ENCODE data around the gene C1orf174.

Gene C1orf174

DNA sequence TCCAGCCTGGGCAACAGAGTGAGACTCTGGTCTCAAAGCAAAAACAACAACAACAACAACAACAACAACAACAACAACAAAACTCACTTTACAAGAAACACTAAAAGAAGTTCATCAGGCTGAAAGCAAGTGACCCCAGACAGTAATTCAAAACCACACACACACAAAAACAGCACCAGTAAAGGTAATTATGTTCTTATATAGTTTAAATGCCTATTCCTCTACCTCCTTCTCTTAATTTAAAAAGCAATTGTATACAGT, 1.7 kb downstream of the C1orf174 start:
- DNase-seq (ENCODE audit: extremely low read depth in 1 of 2, low read depth in 1 of 2) = no peak

DNA sequence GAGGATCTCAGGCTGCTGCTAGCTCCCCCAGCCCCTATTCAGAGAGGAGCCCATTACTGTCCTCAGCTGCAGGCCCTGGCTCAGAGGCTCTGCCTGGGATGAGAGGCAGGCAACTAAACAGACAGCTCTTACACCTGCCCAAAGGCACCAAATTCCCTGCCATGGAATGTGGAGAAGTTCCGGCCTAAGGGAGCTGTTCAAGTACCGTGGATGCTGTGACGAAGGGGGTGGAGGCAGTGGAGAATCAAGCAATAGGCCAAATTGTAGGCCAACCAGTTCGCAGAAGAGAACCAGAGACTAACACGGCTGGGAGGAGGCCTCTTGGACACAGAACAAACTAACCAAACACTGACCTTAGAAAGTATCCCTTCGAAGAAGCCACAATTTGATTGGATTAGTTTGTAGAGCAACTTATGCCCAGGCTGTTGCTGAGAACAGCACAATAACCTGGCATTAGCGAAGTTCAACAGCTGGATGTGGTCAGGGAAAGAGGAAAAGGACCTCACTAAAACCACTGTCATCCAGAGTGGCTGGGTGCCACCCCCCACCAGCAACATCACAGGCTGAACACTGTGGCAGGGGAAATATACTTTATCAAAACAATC, 3.6 kb downstream of the C1orf174 start:
- DNase-seq (ENCODE audit: extremely low read depth in 1 of 2, low read depth in 1 of 2) = no peak

DNA sequence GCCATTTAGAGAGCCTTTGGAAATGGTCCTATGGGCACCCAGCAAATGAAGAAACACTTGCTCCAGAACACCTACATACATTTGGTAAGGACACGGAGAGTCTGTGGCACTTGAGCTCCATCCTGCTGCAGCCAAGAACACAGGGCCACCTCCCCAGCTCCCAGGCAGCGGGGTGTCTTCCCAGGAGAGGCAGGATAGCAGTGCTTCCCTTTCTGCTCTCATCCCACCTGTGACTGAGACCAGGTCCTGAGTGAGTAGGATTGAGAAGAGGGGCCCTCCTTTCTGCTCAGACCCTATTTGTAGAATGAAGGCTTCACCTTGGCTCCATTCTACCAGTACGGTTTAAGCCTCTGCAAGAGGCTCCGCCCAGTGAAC, 4.1 kb downstream of the C1orf174 start:
- no peak for DNase-seq (ENCODE audit: extremely low read depth in 1 of 2, low read depth in 1 of 2)

DNA sequence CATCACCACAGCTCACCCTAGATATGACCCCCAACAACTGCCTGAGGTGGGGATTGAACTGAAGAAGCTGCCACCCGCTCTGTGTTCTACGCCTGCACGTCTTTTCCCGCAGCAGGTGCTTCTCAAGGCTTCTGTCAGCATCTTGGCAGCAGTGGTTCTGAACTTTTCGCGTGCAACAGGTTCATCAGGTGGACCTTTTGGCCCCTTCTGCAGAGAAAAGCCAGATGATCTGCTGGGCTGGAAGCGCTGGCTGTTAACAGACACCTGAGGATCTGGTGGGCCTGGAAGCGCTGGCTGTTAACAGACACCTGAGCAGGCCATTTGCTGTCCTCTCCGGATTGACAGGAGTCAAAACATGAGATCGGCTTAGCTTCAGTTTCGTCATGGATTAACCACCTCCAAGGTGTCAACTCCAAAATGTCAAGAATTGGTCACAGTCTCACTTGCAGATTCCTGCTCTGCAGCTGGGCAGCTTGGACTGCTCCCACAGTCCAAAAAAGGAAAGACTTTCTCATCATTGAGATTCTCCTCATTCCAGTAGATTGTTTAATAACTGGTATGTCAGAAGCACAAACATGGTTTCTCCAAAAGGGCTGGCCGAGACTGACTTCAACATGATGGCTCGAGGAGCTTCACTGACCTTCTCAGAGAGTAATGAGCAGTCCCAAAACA, 4.7 kb downstream of the C1orf174 start:
- DNase-seq (ENCODE audit: extremely low read depth in 1 of 2, low read depth in 1 of 2) = no peak

DNA sequence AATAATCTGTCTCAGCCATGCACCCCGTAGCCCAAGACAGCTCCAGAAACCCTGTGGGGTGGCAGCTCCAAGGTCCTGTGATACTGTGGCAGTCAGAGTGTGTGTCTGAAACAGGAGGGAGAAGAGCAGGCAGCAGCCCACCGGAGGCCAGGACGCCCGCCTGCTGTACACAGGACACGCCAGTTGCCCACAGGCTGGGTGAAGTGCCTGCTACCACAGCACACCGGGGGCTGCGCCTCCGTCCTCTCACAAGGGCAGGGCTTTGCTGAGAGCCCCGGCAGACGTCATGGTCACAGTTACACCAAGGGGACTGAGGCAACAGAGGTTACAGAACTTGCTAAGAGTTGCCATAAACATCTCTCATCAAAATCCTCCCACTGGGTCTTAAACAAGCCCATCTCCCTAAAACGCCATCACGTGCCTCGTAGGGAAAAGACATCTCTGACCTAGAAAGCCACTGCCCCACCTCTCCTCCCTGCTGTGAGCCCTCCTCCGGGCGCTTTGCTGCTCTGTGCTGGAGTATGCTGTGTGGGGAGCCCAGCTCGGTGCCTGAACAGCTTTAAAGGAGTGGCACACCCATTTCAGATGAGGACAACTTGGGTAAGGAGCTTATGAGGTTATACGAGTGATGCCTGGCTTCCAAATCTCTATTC, 5.3 kb downstream of the C1orf174 start:
- no peak for DNase-seq (ENCODE audit: extremely low read depth in 1 of 2, low read depth in 1 of 2)

DNA sequence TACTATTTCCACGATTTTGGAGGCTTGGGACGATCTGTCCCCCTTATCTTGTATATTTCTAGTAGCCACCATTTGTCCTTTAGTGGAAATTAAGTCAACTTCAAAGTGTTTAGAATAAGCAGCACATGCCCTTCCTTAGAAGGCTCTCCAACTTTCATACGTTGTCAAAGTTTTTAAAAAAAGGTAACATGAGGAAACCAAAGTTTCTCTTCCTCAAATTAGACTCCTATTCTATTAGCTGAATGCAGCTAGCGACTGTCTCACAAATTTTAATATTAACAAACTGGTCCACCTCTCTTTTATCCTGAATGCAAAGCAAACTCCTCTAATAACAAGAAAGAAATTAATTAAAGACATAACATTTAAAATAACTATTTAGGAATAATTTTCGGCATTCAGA, 6.9 kb downstream of the C1orf174 start:
- no peak for DNase-seq (ENCODE audit: extremely low read depth in 1 of 2, low read depth in 1 of 2)

DNA sequence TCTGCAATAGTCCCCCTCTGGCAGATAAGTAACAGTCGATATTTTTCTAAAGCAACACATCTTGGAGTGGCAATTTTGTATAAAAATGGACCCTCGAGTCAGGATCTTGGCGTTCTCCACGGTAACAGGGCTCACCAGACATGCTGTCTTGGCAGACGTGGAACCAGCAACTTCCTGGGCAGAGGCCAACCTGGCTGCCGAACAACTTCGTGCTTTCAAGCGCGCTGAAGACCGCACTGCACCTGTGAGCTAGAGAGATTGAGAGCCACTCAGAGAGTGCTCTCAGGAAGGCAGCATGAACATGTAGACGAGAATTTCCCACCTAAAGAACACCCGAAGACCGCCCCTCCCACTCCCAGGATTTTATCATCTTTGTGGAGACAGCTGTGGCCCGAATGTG, 7.3 kb downstream of the C1orf174 start:
- DNase-seq (ENCODE audit: extremely low read depth in 1 of 2, low read depth in 1 of 2) = no peak

DNA sequence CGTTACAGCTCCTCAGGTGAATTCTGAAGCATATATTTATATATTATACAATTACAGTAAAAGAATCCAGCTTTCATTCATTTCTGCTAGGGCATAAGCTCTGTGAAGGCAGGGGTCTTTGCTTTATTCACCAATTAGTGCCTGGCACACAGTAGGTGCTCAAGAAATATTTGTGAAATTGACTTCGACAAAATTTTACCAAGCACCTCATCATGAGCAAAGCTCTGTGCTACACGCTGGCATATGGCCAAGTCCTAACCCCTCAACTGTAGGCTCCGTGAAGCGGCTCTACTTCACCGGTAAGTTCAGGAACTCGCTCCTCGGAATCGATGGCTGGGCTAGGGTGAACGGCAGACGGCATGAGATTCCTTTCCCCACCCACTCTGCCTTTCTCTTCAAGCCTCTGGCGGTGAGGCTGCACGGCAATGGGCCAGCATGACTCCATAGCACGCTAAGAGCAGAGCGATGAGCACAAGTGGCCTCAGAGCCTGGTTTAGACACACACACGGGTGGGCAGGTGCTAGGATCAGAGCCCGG, 8.7 kb downstream of the C1orf174 start:
- DNase-seq (ENCODE audit: extremely low read depth in 1 of 2, low read depth in 1 of 2) = no peak

DNA sequence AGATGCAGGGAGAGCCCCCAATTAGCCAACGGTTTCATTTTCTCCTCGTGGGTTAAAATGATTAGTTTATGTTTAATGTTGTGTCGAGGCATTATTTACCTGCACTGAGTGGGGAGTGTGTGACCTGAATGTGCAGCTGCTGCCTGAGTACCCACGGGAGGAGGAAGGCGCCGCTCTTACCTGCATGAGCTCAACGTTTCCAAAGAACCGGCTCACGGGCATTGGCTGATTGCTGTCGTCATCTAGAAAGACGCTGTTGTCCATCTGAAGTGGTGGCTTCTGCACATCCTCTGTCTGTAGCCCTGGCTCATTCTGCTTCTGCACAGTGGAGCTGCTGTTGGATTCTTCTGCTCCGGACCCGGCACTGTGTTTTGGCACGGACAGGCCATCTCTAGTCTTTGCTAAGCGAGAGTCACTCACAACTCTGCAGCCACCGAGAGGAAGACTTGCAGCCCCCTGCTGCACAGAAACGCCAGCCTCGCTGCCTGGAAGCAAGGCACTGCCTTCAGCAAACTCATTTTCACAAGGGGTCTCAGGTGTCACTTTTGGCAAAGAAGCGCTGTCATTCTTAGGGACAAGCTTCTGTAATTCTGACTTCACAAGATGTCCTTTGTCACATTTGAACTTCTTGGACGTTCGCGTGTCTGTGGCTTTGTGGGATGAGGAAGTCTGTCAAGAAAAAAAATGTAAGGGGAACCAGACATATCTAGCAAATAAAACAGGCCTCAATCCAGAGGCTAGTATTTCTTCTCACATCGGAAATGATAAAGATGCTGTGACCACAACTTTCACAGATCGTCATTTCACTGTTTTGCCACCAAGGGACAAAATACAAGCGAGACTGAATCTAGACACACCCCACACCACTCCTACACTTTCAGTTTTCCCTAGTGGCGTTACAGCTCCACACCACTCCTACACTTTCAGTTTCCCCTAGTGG, 9.4 kb downstream of the C1orf174 start:
- no peak for DNase-seq (ENCODE audit: extremely low read depth in 1 of 2, low read depth in 1 of 2)

DNA sequence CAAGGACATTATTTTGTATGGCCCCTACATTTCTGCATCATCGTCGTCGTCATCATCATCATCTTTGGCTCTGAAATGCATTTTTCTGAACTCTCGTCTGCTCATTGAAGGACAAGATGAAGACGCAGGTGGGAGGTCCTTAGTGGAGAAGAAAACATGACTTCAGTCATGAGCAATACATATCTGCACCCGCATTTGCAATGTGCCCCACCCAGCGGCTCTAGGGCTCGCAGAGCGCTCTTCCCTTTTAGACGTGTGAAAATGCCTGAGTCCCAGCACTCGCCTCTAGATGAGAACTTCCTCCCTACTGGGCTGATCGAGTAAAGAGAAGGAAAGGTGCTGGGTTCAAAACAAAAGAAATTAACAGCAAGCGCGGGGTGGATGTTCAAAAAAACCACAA, 10.1 kb downstream of the C1orf174 start:
- DNase-seq (ENCODE audit: extremely low read depth in 1 of 2, low read depth in 1 of 2) = no peak

DNA sequence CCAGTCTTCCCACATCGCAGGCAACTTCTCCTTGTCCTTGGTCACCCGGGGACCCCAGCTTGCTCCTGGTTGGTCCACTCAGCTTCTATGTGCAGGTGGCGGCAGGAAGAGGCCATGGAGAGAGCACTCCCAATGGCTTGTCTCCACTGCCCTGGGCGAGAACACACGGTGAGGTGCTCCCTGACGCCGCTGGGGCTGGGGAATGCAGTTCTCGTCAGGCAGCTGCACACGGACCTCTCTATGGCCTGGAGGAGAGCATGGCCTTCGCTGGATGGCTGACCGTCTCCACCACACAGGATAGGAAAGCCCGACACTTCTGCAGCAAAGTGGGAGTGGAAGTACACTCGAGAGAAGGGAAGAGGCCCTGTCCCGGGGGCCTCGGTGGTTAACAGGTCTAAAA, 11.8 kb downstream of the C1orf174 start:
- DNase-seq (ENCODE audit: extremely low read depth in 1 of 2, low read depth in 1 of 2) = no peak

DNA sequence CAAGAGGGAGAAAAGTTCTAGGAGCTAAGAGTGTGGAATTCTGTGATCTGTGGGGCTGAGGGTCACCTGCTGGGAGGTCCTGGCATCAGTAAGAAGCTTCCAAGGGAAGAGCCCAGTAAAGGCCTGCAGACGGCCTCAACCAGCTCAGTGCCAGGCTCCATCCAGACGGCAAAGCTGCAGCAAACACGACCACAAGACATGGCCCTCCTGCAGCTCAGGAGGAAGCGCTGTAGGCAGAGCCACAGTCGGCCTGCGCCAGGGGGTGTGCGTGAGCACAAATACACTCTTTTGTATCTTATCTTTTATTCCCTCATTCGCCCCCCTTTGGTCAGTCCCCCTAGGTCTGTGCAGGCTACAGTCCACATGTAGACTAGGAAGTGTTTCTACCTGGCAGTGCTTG, 13.4 kb downstream of the C1orf174 start:
- DNase-seq (ENCODE audit: extremely low read depth in 1 of 2, low read depth in 1 of 2) = no peak

DNA sequence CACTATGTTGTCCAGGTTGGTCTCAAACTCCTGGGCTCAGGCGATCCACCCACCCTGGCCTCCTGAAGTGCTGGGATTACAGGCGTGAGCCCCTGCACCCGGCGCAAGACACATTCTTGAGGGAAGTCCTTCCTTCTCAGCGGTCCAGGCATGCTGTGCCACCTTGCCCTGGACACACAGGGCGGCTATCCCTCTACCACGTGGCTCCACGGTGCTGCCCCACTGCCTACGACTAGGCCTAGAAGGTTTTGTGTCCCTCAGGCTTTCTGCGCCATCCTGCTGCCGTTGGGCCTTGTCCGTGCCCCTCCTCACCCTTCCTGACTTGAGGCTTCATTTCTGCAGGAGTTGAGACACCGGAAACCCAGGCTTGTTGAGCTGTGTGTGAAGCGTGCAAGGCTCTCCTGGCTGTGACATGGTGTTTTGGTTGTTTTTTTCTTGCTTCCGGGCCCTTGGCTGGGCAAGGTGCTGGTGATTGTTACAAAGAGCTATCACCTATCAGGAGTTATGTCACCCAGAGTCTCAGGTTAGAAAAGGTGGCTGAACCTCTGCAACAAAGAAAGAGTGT, 13.9 kb downstream of the C1orf174 start:
- no peak for DNase-seq (ENCODE audit: extremely low read depth in 1 of 2, low read depth in 1 of 2)

DNA sequence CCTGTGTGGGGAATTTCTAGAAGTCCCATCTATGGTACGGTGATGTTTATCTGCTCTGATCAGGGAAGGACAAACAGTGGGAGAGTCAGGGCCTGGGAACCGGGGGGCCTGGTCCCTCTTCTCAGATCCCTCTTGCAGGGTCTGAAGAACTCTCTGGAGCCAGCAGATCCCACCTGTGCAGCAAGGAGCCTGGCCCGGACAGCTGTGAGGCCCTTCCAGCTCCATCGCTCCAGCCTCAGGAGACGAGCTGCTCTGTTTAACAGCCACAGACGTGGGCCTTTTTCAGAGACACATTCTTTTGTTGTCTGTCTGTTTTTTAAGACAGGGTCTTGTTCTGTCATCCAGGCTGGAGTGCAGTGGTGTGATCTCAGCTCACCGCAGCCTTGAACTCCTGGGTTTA, 14.5 kb downstream of the C1orf174 start:
- DNase-seq (ENCODE audit: extremely low read depth in 1 of 2, low read depth in 1 of 2) = no peak

DNA sequence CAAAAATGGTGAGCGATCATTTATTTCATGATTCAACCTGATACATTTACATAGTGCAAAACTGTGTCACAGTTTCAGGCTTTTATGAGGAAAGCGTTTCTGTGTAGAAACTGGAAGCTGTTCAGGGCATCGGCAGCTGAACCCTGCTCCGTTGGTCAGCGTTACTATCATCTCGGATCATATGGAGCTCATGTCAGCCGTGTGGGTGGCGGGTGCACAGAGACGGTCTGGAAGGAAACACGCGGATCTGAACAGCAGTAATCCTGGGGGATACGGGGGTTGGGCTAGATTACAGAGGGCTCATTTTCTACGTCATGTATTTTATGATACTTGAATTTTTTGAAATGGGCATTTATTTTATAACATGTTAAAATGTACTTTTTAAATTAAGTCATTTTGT, 15.1 kb downstream of the C1orf174 start:
- DNase-seq (ENCODE audit: extremely low read depth in 1 of 2, low read depth in 1 of 2) = no peak

DNA sequence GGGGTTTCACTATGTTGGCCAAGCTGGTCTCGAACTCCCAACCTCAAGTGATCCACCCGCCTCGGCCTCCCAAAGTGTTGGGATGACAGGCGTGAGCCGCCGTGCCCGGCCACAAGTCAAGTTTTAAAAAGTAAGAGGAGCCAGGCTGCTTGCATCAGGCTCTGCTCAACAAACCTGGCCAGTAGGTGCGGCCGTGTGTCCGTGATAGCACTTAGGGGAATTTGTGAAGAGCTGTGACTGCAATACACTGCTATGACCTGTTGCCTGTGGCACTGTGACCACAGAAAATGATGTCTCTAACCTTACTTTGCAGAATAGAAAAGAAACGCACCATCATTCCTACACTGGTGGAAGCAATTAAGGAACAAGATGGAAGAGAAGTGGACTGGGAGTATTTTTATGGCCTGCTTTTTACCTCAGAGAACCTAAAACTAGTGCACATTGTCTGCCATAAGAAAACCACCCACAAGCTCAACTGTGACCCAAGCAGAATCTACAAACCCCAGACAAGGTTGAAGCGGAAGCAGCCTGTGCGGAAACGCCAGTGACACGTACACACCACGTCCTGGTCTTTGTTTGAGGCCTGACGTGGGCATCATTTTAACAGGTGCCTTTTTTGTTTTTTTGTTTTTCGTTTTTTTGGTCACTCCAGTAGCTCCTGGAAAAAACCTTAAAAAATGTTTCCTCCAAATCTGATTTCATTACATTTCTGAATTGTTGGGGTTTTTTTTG, 16.7 kb downstream of the C1orf174 start:
- no peak for DNase-seq (ENCODE audit: extremely low read depth in 1 of 2, low read depth in 1 of 2)

DNA sequence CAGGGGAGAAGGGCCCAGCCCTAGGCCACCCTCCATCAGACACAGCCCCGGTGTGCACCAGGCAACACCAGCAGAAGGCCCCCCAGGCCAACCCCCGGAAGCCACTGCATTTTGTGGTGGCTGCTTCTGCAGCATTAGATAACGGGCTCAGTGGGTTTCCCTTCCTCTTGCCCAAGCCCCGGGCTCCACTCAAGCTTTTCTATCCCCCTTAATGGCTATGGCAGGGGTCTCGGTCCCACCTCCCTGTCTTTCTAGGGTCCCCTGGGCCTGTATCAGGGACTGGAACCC, 18.9 kb downstream of the C1orf174 start:
- no peak for DNase-seq (ENCODE audit: extremely low read depth in 1 of 2, low read depth in 1 of 2)

DNA sequence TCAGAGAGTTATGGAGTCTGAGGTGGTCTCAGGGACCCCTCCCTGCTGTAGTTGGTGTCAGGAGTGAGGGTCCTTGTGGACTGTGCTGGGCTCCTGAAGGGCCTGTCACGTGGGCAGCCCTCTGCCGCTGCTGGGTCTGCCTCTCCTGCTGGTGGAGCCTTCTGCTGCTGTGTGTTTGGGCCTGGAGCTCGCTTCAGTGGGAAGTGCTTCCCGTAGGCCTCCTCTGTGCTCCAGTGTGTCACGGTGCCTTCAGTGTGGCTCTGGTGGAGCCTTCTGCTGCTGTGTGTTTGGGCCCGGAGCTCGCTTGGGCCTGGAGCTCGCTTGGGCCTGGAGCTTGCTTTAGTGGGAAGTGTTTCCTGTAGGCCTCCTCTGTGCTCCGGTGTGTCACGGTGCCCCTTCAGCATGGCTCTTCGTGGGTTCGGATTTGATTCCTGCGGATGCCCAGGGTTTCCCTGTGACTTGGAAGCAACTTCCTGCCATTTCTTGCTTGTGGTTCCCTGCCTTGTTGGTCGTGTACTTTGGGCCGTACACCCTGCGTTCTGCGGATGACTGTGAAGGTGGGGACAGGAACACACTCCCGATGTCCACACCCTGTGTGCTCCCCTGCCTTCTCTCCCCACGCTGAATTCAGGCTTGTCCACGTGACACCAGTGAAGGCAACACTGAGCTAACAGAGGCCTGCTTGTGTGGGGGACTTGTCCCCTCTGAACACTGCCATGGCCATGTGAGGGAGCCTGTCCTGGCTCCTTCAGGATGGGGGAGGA, 19.5 kb downstream of the C1orf174 start:
- DNase-seq (ENCODE audit: extremely low read depth in 1 of 2, low read depth in 1 of 2) = no peak

DNA sequence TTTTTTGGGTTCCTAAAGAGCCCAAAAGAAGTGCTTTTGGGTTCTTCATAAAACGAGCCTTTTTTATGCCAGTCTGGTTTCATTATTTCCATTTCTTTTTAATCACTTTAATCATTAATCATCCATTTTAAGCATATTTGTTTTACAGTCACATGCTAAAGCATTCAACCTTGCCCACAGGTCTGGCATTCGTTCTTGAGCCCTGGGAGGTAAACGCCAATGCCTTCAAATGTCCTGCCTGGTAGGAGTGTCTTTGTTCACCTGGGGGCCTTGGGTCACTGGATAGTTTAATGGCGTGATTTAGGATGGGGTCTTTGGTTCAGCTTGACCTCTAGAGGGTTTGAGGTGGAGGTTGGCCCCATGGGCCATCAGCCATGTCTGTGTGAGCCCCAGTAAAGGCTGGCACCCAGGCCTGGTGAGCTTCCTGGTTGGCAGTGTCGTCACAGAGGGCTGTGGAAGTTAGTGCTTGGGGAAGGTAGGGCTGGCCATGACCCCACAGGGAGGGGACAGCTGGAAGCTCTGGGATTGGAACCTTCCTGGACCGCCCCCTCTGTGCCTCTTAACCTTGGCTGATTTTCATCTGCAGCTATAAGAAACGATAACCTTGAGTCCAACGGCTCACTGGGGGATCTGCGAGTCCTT, 20.2 kb downstream of the C1orf174 start:
- no peak for DNase-seq (ENCODE audit: extremely low read depth in 1 of 2, low read depth in 1 of 2)

DNA sequence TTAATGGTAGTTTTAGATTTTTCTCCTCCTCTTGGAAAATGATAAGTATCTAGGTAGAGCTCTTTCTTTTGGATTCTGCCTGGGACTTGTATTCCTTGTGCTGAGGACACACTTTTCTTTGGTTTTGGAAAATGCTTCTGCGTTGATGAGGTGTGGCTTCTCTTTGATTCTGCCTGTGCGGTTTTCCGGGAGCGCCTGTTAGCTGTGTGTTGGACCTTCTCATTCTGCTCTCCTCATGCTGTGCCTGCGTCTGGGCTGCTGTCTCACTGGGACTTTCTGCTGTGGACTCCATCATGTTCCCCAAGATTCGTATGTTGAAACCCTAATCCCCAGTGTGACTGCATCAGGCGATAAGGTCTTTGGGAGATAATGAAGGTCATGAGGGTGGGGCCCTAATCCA, 21.0 kb downstream of the C1orf174 start:
- no peak for DNase-seq (ENCODE audit: extremely low read depth in 1 of 2, low read depth in 1 of 2)

Measured in activated CD8-positive, alpha-beta memory T cell treated with anti-CD3 and anti-CD28 coated beads for 1 hour (primary cell).